Transverse colon (tissue), 4 donors: ENCODE data around the gene STK40. TPM values are rescaled to one million over a fixed set of nuclear protein-coding genes. Genes with fewer than 3 reads are reported as not detected.

ENCODE experiments used
- DNase-seq: peaks from one replicate; pipeline ENCODE4 v3.0.0-alpha.2; 2019
- H3K27ac ChIP-seq, 4 donors: fragments of 200-600 bp; sonication (generic); 2 replicates each; pipeline ENCODE4 v1.5.1; 2016 to 2018; ENCODE audit warnings: inconsistent platforms in 4 of 4
- H3K27me3 ChIP-seq: fragments of 200-600 bp; sonication (generic); 2 replicates; pipeline ENCODE4 v1.5.1; 2017; ENCODE audit warnings: inconsistent platforms
- H3K36me3 ChIP-seq, 4 donors: fragments of 200-600 bp; sonication (generic); 2 replicates each; pipeline ENCODE4 v1.5.1; 2017 to 2019; ENCODE audit warnings: inconsistent platforms in 4 of 4
- H3K4me1 ChIP-seq, 4 donors: fragments of 200-600 bp; sonication (generic); 2 replicates each; pipeline ENCODE4 v1.5.1; 2017 to 2020; ENCODE audit warnings: inconsistent platforms in 4 of 4
- H3K4me3 ChIP-seq, 4 donors: fragments of 200-600 bp; sonication (generic); 1 replicate in 1 of 4; 2 replicates in 3 of 4; pipeline versions ENCODE4 v1.5.1 to v1.6.1; 2017 to 2019; ENCODE audit warnings: inconsistent platforms in 4 of 4
- H3K9me3 ChIP-seq, 2 donors: fragments of 200-600 bp; sonication (generic); 2 replicates each; pipeline ENCODE4 v1.5.1; 2017 to 2019; ENCODE audit warnings: inconsistent platforms in 2 of 2
- CTCF ChIP-seq, 5 experiments: fragments of 200-600 bp in 3 of 5; fragments of 450-650 bp in 2 of 5; sonication (generic) in 3 of 5; IDR thresholded peaks; 1 replicate in 2 of 5; 2 replicates in 3 of 5; pipeline ENCODE4 v1.5.1; 2016 to 2017; ENCODE audit warnings: antibody characterized with exemption in 5 of 5, inconsistent platforms in 3 of 5, mild to moderate bottlenecking in 2 of 5, moderate library complexity in 1 of 5
- EP300 ChIP-seq: sonication (generic); formaldehyde crosslinking; IDR thresholded peaks from one replicate; pipeline ENCODE4 v1.6.1; 2017; ENCODE audit warnings: antibody characterized with exemption, low read depth
- POLR2A ChIP-seq: fragments of 450-650 bp; IDR thresholded peaks from one replicate; pipeline ENCODE4 v1.6.1; 2016; ENCODE audit warnings: antibody characterized with exemption, mild to moderate bottlenecking, moderate library complexity
- POLR2AphosphoS5 ChIP-seq, 3 donors: sonication (generic); formaldehyde crosslinking; IDR thresholded peaks; one replicate each; pipeline ENCODE4 v1.6.1; 2016; ENCODE audit warnings: antibody characterized with exemption in 3 of 3
- WGBS, 2 donors: methylation state at CpG; one replicate each; pipeline ENCODE4 v1.1.5; 2018; ENCODE audit warnings: low coverage in 1 of 2; 5-methylcytosine and 5-hydroxymethylcytosine counted together
- in situ Hi-C, 4 donors: fragments of 200-750 bp; cut with MboI; loops; one replicate each; pipeline versions ENCODE4 v1.15.0 to v1.15.1; 2017; ENCODE audit warnings: low sequenced_read_pairs in 3 of 4, low pct_ligation_motif_present in 1 of 4, low pct_unique_long_range_greater_than_20kb in 1 of 4
- intact Hi-C: fragments of 100-400 bp; cut with DNase I; formaldehyde crosslinking; loops from one replicate; pipeline ENCODE4 v1.15.1; 2023; ENCODE audit warnings: low total_unique reads
- total RNA-seq, 4 donors: library from RNA; depleted of rRNA; stranded (reverse); fragments of >200 nt; gene quantifications; one replicate each; pipeline ENCODE4 v1.1.0, GENCODE V29; 2016

The STK40 gene
- total RNA-seq, 4 donors from 2014 or later, result 34.0 to 154 (median 44.3) TPM

DNA sequence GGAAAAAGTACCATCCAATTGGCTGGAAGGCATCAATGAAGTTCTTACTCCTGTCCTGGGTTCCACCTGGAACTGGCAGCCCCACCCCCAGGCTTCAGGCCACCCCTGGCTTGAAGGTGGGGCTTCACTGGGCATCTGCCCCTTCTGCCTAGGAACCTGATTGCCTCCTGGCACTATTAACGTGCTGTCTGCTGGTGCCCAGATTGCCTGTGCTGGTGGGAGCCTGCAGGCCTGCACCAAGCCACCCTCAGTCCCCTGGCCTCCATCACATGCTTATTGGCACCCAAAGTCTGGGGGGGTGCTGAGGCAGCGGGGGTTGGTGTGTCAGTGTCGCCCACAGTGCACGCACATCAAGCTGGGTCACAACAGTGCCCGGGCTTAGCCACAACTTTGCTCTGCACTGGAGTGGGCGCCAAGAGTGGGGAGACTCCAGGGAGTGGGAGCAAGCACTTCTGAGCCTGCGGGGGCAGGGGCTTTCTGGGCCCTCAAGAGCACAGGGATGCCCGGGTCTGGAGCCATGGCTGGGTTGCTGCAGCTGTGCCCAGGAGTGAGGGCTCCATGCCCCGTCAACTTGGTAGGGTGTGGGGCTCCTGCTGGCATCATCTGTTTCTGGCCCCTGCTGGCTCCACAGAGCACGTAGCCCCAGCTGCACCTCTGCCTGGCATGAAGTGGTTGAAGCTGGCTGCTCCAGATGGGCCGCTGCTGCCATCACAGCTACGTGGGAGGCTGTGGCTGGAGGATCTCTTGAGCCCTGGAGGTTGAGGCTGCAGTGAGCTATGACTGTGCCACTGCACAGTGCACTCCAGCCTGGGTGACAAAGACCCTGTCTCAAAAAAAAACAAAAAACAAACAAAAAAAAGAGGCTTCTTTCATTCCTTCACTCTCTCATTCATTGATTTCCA, 16.1 kb upstream of the STK40 start:
- Histone ChIP-seq H3K4me1 (peaks cover 0 to 9% (median 6%) of the 10 kb centered on the region in 4 donors), H3K4me3 (peak overlapping the region in 2 of 4 donors; percentile 7 to 22), H3K27ac (peak overlapping the region; percentile 41 to 78 (median 59)), H3K27me3 (no peaks in the 10 kb centered on the region), H3K36me3 (no peaks in the 10 kb centered on the region), H3K9me3 (no peaks in the 10 kb centered on the region)
- intact Hi-C loops, result no loop called here
- no peak for TF ChIP-seq EP300
- WGBS, 2 donors, result 87% methylated on average over 12 of the region's 12 CpGs; no CpG with 5 or more reads in 1 of the 2 donors
- DNase-seq, result peak; percentile 33
- in situ Hi-C loops, result loop anchor here in 2 of 4 donors (25.0 kb wide), 2 partner anchors 215 to 290 kb away; no protein-coding TSS in a partner anchor

GRCh38 chr1:36400825-36401601, 15.3 kb upstream of the STK40 start:
- in situ Hi-C loops (loop anchor here in 2 of 4 donors (25.0 kb wide), 2 partner anchors 214 to 289 kb away; no protein-coding TSS in a partner anchor), intact Hi-C loops (no loop called here)
- WGBS, 2 donors, result 64 to 100% methylated on average over 2 to 20 of the region's 22 CpGs
- TF ChIP-seq EP300 (no peak), POLR2A (peak; percentile 30), POLR2AphosphoS5 (IDR thresholded peaks at IDR 0.05) (peak; percentile 23 to 48 (median 32))
- Histone ChIP-seq H3K9me3 (no peaks in the 10 kb centered on the region), H3K4me3 (peak overlapping the region in 2 of 4 donors; percentile 7 to 22), H3K36me3 (no peaks in the 10 kb centered on the region), H3K27ac (peak overlapping the region; percentile 41 to 78 (median 60)), H3K4me1 (peaks cover 0 to 17% (median 11%) of the 10 kb centered on the region in 4 donors), H3K27me3 (no peaks in the 10 kb centered on the region)
- peak; percentile 81 for DNase-seq

DNA sequence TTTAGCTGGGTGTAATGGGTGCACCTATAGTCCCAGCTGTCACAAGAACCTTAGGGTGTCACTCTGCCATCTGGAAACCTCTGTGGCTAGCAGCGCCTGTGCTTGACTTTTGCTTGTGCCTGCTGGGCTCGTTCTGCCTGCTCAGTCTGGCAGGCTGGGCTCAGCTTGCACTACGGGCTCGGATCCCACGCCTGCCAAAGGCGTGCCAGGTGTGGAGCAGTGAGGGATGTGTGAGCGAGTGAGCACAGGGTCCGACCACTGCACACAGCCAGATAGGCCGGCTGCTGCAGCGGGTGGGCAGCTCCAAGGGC, 14.7 kb upstream of the STK40 start:
- WGBS, 2 donors, result 86% methylated on average over 10 of the region's 10 CpGs; no CpG with 5 or more reads in 1 of the 2 donors
- Histone ChIP-seq H3K36me3 (no peaks in the 10 kb centered on the region), H3K4me1 (peaks cover 0 to 17% (median 11%) of the 10 kb centered on the region in 4 donors), H3K9me3 (no peaks in the 10 kb centered on the region), H3K27ac (peak overlapping the region; percentile 41 to 78 (median 60)), H3K4me3 (no peak overlapping the region), H3K27me3 (no peaks in the 10 kb centered on the region)
- DNase-seq, result no peak
- intact Hi-C loops (no loop called here), in situ Hi-C loops (loop anchor here in 2 of 4 donors (25.0 kb wide), 2 partner anchors 213 to 288 kb away; no protein-coding TSS in a partner anchor)
- TF ChIP-seq POLR2A, result no peak
- no peak for TF ChIP-seq EP300
- no peak for TF ChIP-seq CTCF (IDR thresholded peaks at IDR 0.05)
- no peak for TF ChIP-seq POLR2AphosphoS5 (IDR thresholded peaks at IDR 0.05)

GRCh38 chr1:36398370-36398977, 12.8 kb upstream of the STK40 start:
- H3K27ac ChIP-seq, result peak overlapping the region; percentile 91 to 96 (median 95)
- DNase-seq, result no peak
- in situ Hi-C loops (no loop called here), intact Hi-C loops (no loop called here)
- no peaks in the 10 kb centered on the region for H3K9me3 ChIP-seq
- H3K4me3 ChIP-seq, result no peak overlapping the region
- H3K4me1 ChIP-seq, result peaks cover 0 to 17% (median 11%) of the 10 kb centered on the region in 4 donors
- WGBS, 2 donors, result 86 to 100% methylated on average over 1 to 7 of the region's 7 CpGs
- no peaks in the 10 kb centered on the region for H3K27me3 ChIP-seq
- H3K36me3 ChIP-seq, result peaks cover 0 to 5% (median 0%) of the 10 kb centered on the region in 4 donors
- TF ChIP-seq EP300 (no peak), POLR2AphosphoS5 (IDR thresholded peaks at IDR 0.05) (no peak), CTCF (IDR thresholded peaks at IDR 0.05) (no peak), POLR2A (no peak)
